Neuronal stem cell (in vitro differentiated cells): ENCODE data around the gene PLEKHO1.

Source experiments
- DNase-seq: peaks from one replicate; pipeline ENCODE4 v3.0.0-alpha.2; 2013; ENCODE audit warnings: low spot score
- H2AFZ ChIP-seq: one replicate; pipeline ENCODE4 v1.6.1; 2013; ENCODE audit warnings: mild to moderate bottlenecking, low read length, inconsistent platforms
- H2AK5ac ChIP-seq: 2 replicates; pipeline ENCODE4 v1.6.1; 2013; ENCODE audit warnings: low read depth, mild to moderate bottlenecking, inconsistent platforms, low read length, moderate library complexity, mixed read lengths
- H2BK120ac ChIP-seq: 2 replicates; pipeline ENCODE4 v1.6.1; 2013; ENCODE audit warnings: low read depth, mild to moderate bottlenecking, inconsistent platforms, low read length, moderate library complexity, mixed read lengths
- H2BK12ac ChIP-seq: one replicate; pipeline ENCODE4 v1.6.1; 2013; ENCODE audit warnings: low read length, inconsistent platforms
- H2BK15ac ChIP-seq: 2 replicates; pipeline ENCODE4 v1.6.1; 2013; ENCODE audit warnings: mild to moderate bottlenecking, low read length, inconsistent platforms, mixed read lengths
- H2BK5ac ChIP-seq: one replicate; pipeline ENCODE4 v1.6.1; 2013; ENCODE audit warnings: inconsistent platforms, mild to moderate bottlenecking, low read length, moderate library complexity
- H3K14ac ChIP-seq: one replicate; pipeline ENCODE4 v1.6.1; 2013; ENCODE audit warnings: low read length, inconsistent platforms
- H3K18ac ChIP-seq: 2 replicates; pipeline ENCODE4 v1.6.1; 2013; ENCODE audit warnings: low read length, inconsistent platforms
- H3K23ac ChIP-seq: 2 replicates; pipeline ENCODE4 v1.6.1; 2013; ENCODE audit warnings: low read depth, mild to moderate bottlenecking, mixed read lengths, low read length, inconsistent platforms; ENCODE audit not compliant: poor library complexity
- H3K27ac ChIP-seq: replicated peaks from 3 replicates; pipeline ENCODE4 v1.5.1; 2013; ENCODE audit warnings: low read length, inconsistent platforms
- H3K27me3 ChIP-seq, 3 experiments: 2 replicates each; pipeline ENCODE4 v1.6.1; 2013; ENCODE audit warnings: low read length in 3 of 3, mild to moderate bottlenecking in 2 of 3, inconsistent platforms in 1 of 3, low read depth in 1 of 3, mixed read lengths in 1 of 3, moderate library complexity in 1 of 3; ENCODE audit not compliant: control insufficient read depth in 3 of 3, insufficient read depth in 3 of 3
- H3K36me3 ChIP-seq, 2 donors: replicated peaks in 1 of 2; 2 replicates each; pipeline ENCODE4 v1.6.1; 2013; ENCODE audit warnings: low read length in 2 of 2; ENCODE audit not compliant: control insufficient read depth in 2 of 2, insufficient read depth in 2 of 2
- H3K4ac ChIP-seq: 2 replicates; pipeline ENCODE4 v1.6.1; 2013; ENCODE audit warnings: inconsistent platforms, mild to moderate bottlenecking, low read length, moderate library complexity
- H3K4me1 ChIP-seq, 2 donors: 1 replicate in 1 of 2; 2 replicates in 1 of 2; pipeline ENCODE4 v1.6.1; 2013; ENCODE audit warnings: low read length in 2 of 2, low read depth in 1 of 2; ENCODE audit not compliant: control insufficient read depth in 2 of 2, insufficient read depth in 1 of 2
- H3K4me2 ChIP-seq: one replicate; pipeline ENCODE4 v1.6.1; 2013; ENCODE audit warnings: mild to moderate bottlenecking, low read length, inconsistent platforms; ENCODE audit not compliant: insufficient read depth, poor library complexity, severe bottlenecking
- H3K4me3 ChIP-seq, 2 donors: 2 replicates each; pipeline ENCODE4 v1.5.1; 2013; ENCODE audit warnings: low read length in 2 of 2, mild to moderate bottlenecking in 2 of 2, inconsistent platforms in 1 of 2, moderate library complexity in 1 of 2
- H3K79me1 ChIP-seq: one replicate; pipeline ENCODE4 v1.6.1; 2013; ENCODE audit warnings: low read depth, mild to moderate bottlenecking, inconsistent platforms, low read length, moderate library complexity
- H3K9ac ChIP-seq: one replicate; pipeline ENCODE4 v1.6.1; 2013; ENCODE audit warnings: mild to moderate bottlenecking, low read depth, low read length, inconsistent platforms; ENCODE audit not compliant: poor library complexity
- H3K9me3 ChIP-seq, 2 donors: replicated peaks in 1 of 2; 2 replicates each; pipeline versions ENCODE3 to v1.6.1; 2013; ENCODE audit warnings: low read length in 2 of 2, mild to moderate bottlenecking in 2 of 2, inconsistent platforms in 1 of 2, low read depth in 1 of 2, mixed read lengths in 1 of 2, moderate library complexity in 1 of 2; ENCODE audit not compliant: control insufficient read depth in 2 of 2, insufficient read depth in 1 of 2
- H4K8ac ChIP-seq: one replicate; pipeline ENCODE4 v1.6.1; 2013; ENCODE audit warnings: low read depth, mild to moderate bottlenecking, inconsistent platforms, low read length, moderate library complexity
- H4K91ac ChIP-seq: one replicate; pipeline ENCODE4 v1.6.1; 2013; ENCODE audit warnings: low read length, low read depth, mild to moderate bottlenecking, inconsistent platforms; ENCODE audit not compliant: poor library complexity
- WGBS, 2 donors: extraction: QIAGEN DNeasy Blood & Tissue Kit; methylation state at CpG; one replicate each; pipeline ENCODE4 v1.1.7; 2013; ENCODE audit warnings: missing lambda C conversion rate in 2 of 2, mixed read lengths in 1 of 2; ENCODE audit not compliant: insufficient read length in 2 of 2, insufficient replicate concordance in 1 of 2; ENCODE audit errors: extremely low coverage in 2 of 2; 5-methylcytosine and 5-hydroxymethylcytosine counted together

PLEKHO1 gene

GRCh38 chr1:150146849-150147542 lies 2.7 kb upstream of the PLEKHO1 start:
- Histone ChIP-seq H3K9ac (no peak overlapping the region), H3K27me3 (no peaks in the 10 kb centered on the region), H2BK120ac (no peak overlapping the region), H2BK12ac (no peak overlapping the region), H4K91ac (no peak overlapping the region), H3K23ac (no peak overlapping the region), H3K4me2 (no peak overlapping the region), H3K36me3 (peaks cover 2 to 20% of the 10 kb centered on the region in 2 donors), H3K4me3 (no peak overlapping the region), H4K8ac (no peak overlapping the region), H2AK5ac (no peak overlapping the region), H3K18ac (no peak overlapping the region), H2AFZ (no peak overlapping the region), H3K79me1 (peaks cover 9% of the 10 kb centered on the region), H2BK15ac (no peak overlapping the region), H3K14ac (no peak overlapping the region), H3K9me3 (no peaks in the 10 kb centered on the region), H3K4ac (no peak overlapping the region), H3K4me1 (peaks cover 8 to 13% of the 10 kb centered on the region in 2 donors), H2BK5ac (no peak overlapping the region), H3K27ac (no peak overlapping the region)
- no CpG with 5 or more reads among the region's 10 CpGs for WGBS, 2 donors
- DNase-seq, result no peak

GRCh38 chr1:150148837-150149270 lies 862 bp upstream of the PLEKHO1 start:
- Histone ChIP-seq H4K91ac (no peak overlapping the region), H3K36me3 (peaks cover 9 to 39% of the 10 kb centered on the region in 2 donors), H3K9ac (no peak overlapping the region), H3K23ac (no peak overlapping the region), H3K4me2 (peak overlapping the region; percentile 86), H2AFZ (peak overlapping the region; percentile 80), H2AK5ac (no peak overlapping the region), H3K18ac (peak overlapping the region; percentile 82), H3K4me1 (peaks cover 10 to 17% of the 10 kb centered on the region in 2 donors), H3K27ac (no peak overlapping the region), H2BK12ac (no peak overlapping the region), H3K14ac (no peak overlapping the region), H3K27me3 (no peaks in the 10 kb centered on the region), H2BK15ac (no peak overlapping the region), H3K79me1 (peaks cover 9% of the 10 kb centered on the region), H4K8ac (no peak overlapping the region), H2BK120ac (no peak overlapping the region), H3K9me3 (no peaks in the 10 kb centered on the region), H3K4me3 (peak overlapping the region; percentile 69 to 90), H2BK5ac (peak overlapping the region; percentile 99), H3K4ac (no peak overlapping the region)
- WGBS, 2 donors, result no CpG with 5 or more reads among the region's 8 CpGs
- no peak for DNase-seq

- Histone ChIP-seq H3K4me3 (peak overlapping the region; percentile 69 to 90), H4K91ac (no peak overlapping the region), H3K9me3 (no peaks in the 10 kb centered on the region), H3K4me2 (peak overlapping the region; percentile 53), H2AFZ (peak overlapping the region; percentile 80), H2BK120ac (no peak overlapping the region), H3K27me3 (no peaks in the 10 kb centered on the region), H3K4ac (peak overlapping the region; percentile 12), H3K23ac (peak overlapping the region; percentile 61), H3K14ac (peak overlapping the region; percentile 83), H2BK15ac (no peak overlapping the region), H2BK5ac (peak overlapping the region; percentile 99), H3K79me1 (peaks cover 13% of the 10 kb centered on the region), H3K36me3 (peaks cover 22 to 46% of the 10 kb centered on the region in 2 donors), H4K8ac (no peak overlapping the region), H2BK12ac (no peak overlapping the region), H3K9ac (peak overlapping the region; percentile 87), H2AK5ac (peak overlapping the region; percentile 97), H3K18ac (peak overlapping the region; percentile 82), H3K4me1 (peaks cover 13 to 17% of the 10 kb centered on the region in 2 donors), H3K27ac (peak overlapping the region; percentile 42)
- DNase-seq, result no peak
- no CpG with 5 or more reads among the region's 114 CpGs for WGBS, 2 donors
Observed at GRCh38 chr1:150150133-150151021, 661 bp downstream of the PLEKHO1 start.
